WTC11 (cell line): Measurements from ENCODE around the gene RMI2.

ENCODE experiments used
- ATF6 ChIP-seq: sonication (generic); formaldehyde crosslinking; IDR thresholded peaks from 2 replicates; pipeline ENCODE4 v1.8.1; 2023; ENCODE audit warnings: mild to moderate bottlenecking, missing genetic modification reagents
- CBFB ChIP-seq: sonication (generic); formaldehyde crosslinking; IDR thresholded peaks from 2 replicates; pipeline ENCODE4 v1.8.1; 2022; ENCODE audit warnings: mild to moderate bottlenecking, low read depth, missing genetic modification reagents
- CTCF ChIP-seq: fragments of 200-600 bp; IDR thresholded peaks from 2 replicates; pipeline ENCODE4 v1.8.0; 2022; ENCODE audit warnings: antibody characterized with exemption
- ETV6 ChIP-seq: sonication (generic); formaldehyde crosslinking; IDR thresholded peaks from 2 replicates; pipeline ENCODE4 v1.8.1; 2022; ENCODE audit warnings: mild to moderate bottlenecking, missing genetic modification reagents
- HMGXB4 ChIP-seq: sonication (generic); formaldehyde crosslinking; IDR thresholded peaks from 2 replicates; pipeline ENCODE4 v1.8.1; 2023; ENCODE audit warnings: mild to moderate bottlenecking, moderate library complexity, missing genetic modification reagents
- MAX ChIP-seq: sonication (generic); formaldehyde crosslinking; IDR thresholded peaks from 2 replicates; pipeline ENCODE4 v1.8.0; 2022; ENCODE audit warnings: mild to moderate bottlenecking, missing genetic modification reagents
- PREB ChIP-seq: sonication (generic); formaldehyde crosslinking; IDR thresholded peaks from 2 replicates; pipeline ENCODE4 v1.8.1; 2022; ENCODE audit warnings: mild to moderate bottlenecking, missing genetic modification reagents, moderate library complexity, borderline replicate concordance
- SP1 ChIP-seq: sonication (generic); formaldehyde crosslinking; conservative IDR thresholded peaks from 2 replicates; pipeline ENCODE4 v1.8.1; 2022; ENCODE audit warnings: missing genetic modification reagents
- TCF7 ChIP-seq: sonication (generic); formaldehyde crosslinking; IDR thresholded peaks from 2 replicates; pipeline ENCODE4 v1.8.0; 2022; ENCODE audit warnings: mild to moderate bottlenecking, low read depth, missing genetic modification reagents, moderate library complexity
- TEAD1 ChIP-seq: sonication (generic); formaldehyde crosslinking; IDR thresholded peaks from 2 replicates; pipeline ENCODE4 v1.8.0; 2022; ENCODE audit warnings: mild to moderate bottlenecking, missing genetic modification reagents
- ZNF121 ChIP-seq: sonication (generic); formaldehyde crosslinking; IDR thresholded peaks from 2 replicates; pipeline ENCODE4 v1.8.0; 2023; ENCODE audit warnings: missing genetic modification reagents

- TF ChIP-seq MAX (CRISPR knock-in tag) = no peak
- no peak for TF ChIP-seq TCF7 (CRISPR knock-in tag)
- no peak for TF ChIP-seq CTCF
- no peak for TF ChIP-seq TEAD1
- TF ChIP-seq ETV6 (CRISPR knock-in tag) = no peak
- TF ChIP-seq PREB (CRISPR knock-in tag) = no peak
- TF ChIP-seq ATF6 (CRISPR knock-in tag) = no peak
- no peak for TF ChIP-seq ZNF121 (CRISPR knock-in tag)
- no peak for TF ChIP-seq SP1 (CRISPR knock-in tag)
- no peak for TF ChIP-seq HMGXB4
- TF ChIP-seq CBFB (CRISPR knock-in tag) = no peak
Measured at GRCh38 chr16:11360641-11361373, 15.5 kb downstream of the RMI2 start.
